GM23338 (cell line): ENCODE data around the gene GRM4. TPM values are rescaled to one million over a fixed set of nuclear protein-coding genes. Genes with fewer than 3 reads are reported as not detected.

ENCODE experiments used
- ATAC-seq: fragments of 200-7000 bp; cut with Tn5 transposase; 3 replicates; pipeline ENCODE4 v1.9.1; 2020
- DNase-seq: peaks from one replicate; pipeline ENCODE4 v3.0.0-alpha.2; 2015; ENCODE audit warnings: low spot score
- H2AFZ ChIP-seq: fragments of 200-600 bp; sonication (generic); 2 replicates; pipeline ENCODE4 v1.8.0; 2016; ENCODE audit warnings: antibody characterized with exemption, mild to moderate bottlenecking, moderate library complexity
- H3F3A ChIP-seq: fragments of 200-600 bp; sonication (generic); replicated peaks from 2 replicates; pipeline ENCODE4 v1.8.0; 2017; ENCODE audit warnings: antibody characterized with exemption, mixed run types, low read depth
- H3K27ac ChIP-seq: fragments of 200-600 bp; sonication (generic); 2 replicates; pipeline ENCODE4 v1.6.1; 2016; ENCODE audit warnings: low read depth
- H3K27me3 ChIP-seq: fragments of 200-600 bp; sonication (generic); 2 replicates; pipeline ENCODE4 v1.8.0; 2016; ENCODE audit warnings: mild to moderate bottlenecking, mixed run types, moderate library complexity; ENCODE audit not compliant: insufficient read depth
- H3K36me3 ChIP-seq: fragments of 200-600 bp; sonication (generic); 2 replicates; pipeline ENCODE4 v1.8.0; 2016; ENCODE audit warnings: mild to moderate bottlenecking; ENCODE audit not compliant: insufficient read depth
- H3K4me1 ChIP-seq: fragments of 200-600 bp; sonication (generic); 2 replicates; pipeline ENCODE4 v1.8.0; 2016; ENCODE audit warnings: mild to moderate bottlenecking, moderate library complexity; ENCODE audit not compliant: insufficient read depth
- H3K4me2 ChIP-seq: fragments of 200-600 bp; sonication (generic); 2 replicates; pipeline ENCODE4 v1.7.1; 2017; ENCODE audit warnings: mixed run types
- H3K4me3 ChIP-seq: fragments of 200-600 bp; sonication (generic); 2 replicates; pipeline ENCODE4 v1.6.1; 2016; ENCODE audit warnings: mixed run types
- H3K79me2 ChIP-seq: fragments of 200-600 bp; sonication (generic); replicated peaks from 2 replicates; pipeline ENCODE4 v1.8.0; 2017; ENCODE audit warnings: mild to moderate bottlenecking; ENCODE audit not compliant: insufficient read depth
- H3K9me2 ChIP-seq: fragments of 200-600 bp; sonication (generic); 2 replicates; pipeline ENCODE4 v1.8.0; 2017; ENCODE audit not compliant: insufficient read depth
- H4K20me1 ChIP-seq: fragments of 200-600 bp; sonication (generic); replicated peaks from 2 replicates; pipeline ENCODE4 v1.8.0; 2017; ENCODE audit warnings: mild to moderate bottlenecking; ENCODE audit not compliant: insufficient read depth
- H3K27ac Mint-ChIP-seq: 2 replicates; pipeline ENCODE4 v1.8.0; 2020; ENCODE audit warnings: inconsistent platforms, mild to moderate bottlenecking, moderate library complexity, mixed read lengths
- H3K27me3 Mint-ChIP-seq: 3 replicates; pipeline ENCODE4 v1.8.0; 2022; ENCODE audit warnings: low read depth, mild to moderate bottlenecking, moderate library complexity, mixed read lengths, inconsistent platforms; ENCODE audit not compliant: insufficient read depth, poor library complexity
- H3K36me3 Mint-ChIP-seq: 3 replicates; pipeline ENCODE4 v1.8.0; 2021; ENCODE audit warnings: low read depth, mild to moderate bottlenecking, inconsistent platforms, moderate library complexity, mixed read lengths
- H3K4me1 Mint-ChIP-seq: 3 replicates; pipeline ENCODE4 v1.8.0; 2020; ENCODE audit warnings: mild to moderate bottlenecking, inconsistent platforms, mixed read lengths
- H3K4me3 Mint-ChIP-seq: 3 replicates; pipeline ENCODE4 v1.8.0; 2021; ENCODE audit warnings: moderate library complexity, mild to moderate bottlenecking, inconsistent platforms, mixed read lengths
- H3K9me3 Mint-ChIP-seq: 3 replicates; pipeline ENCODE4 v1.8.0; 2020; ENCODE audit warnings: moderate library complexity, mild to moderate bottlenecking, inconsistent platforms, mixed read lengths
- CREB1 ChIP-seq: fragments of 250-450 bp; sonication (Bioruptor Pico); IDR thresholded peaks from 2 replicates; pipeline ENCODE4 v1.5.0; 2020; ENCODE audit warnings: low read depth, mild to moderate bottlenecking, moderate library complexity
- EZH2phosphoT487 ChIP-seq: fragments of 200-600 bp; sonication (generic); IDR thresholded peaks from one replicate; pipeline ENCODE4 v1.8.1; 2018; ENCODE audit warnings: antibody characterized with exemption; ENCODE audit not compliant: unreplicated experiment
- JUNB ChIP-seq: IDR thresholded peaks from one replicate; pipeline ENCODE4 v1.6.1; 2016; ENCODE audit warnings: antibody characterized with exemption; ENCODE audit not compliant: unreplicated experiment
- NANOG ChIP-seq: IDR thresholded peaks from 2 replicates; pipeline ENCODE4 v1.6.1; 2016; ENCODE audit warnings: antibody characterized with exemption, borderline replicate concordance
- POLR2AphosphoS5 ChIP-seq: IDR thresholded peaks from 2 replicates; pipeline ENCODE4 v1.6.1; 2016; ENCODE audit warnings: antibody characterized with exemption, low read depth
- ZNF114 ChIP-seq: fragments of 250-450 bp; sonication (Bioruptor Pico); IDR thresholded peaks from 2 replicates; pipeline ENCODE4 v1.5.0; 2020; ENCODE audit warnings: mild to moderate bottlenecking, moderate library complexity
- ZNF331 ChIP-seq: fragments of 250-450 bp; sonication (Bioruptor Pico); IDR thresholded peaks from 2 replicates; pipeline ENCODE4 v1.5.0; 2020; ENCODE audit warnings: low read depth, mild to moderate bottlenecking, moderate library complexity
- polyA plus RNA-seq: library from polyadenylated mRNA; unstranded; fragments of >200 nt; fragmentation: Nextera tagmentation; extraction: Ambion mirVana; gene quantifications from 2 replicates; pipeline ENCODE4 v1.2.1, GENCODE V29; 2016
- total RNA-seq: library from RNA; depleted of rRNA; stranded (reverse); fragments of >200 nt; shearing (Covaris generic); gene quantifications from 2 replicates; pipeline ENCODE4 v1.2.3, GENCODE V29; 2014
- TF ChIP-seq, protein P1 (sequence below), 2 experiments: fragments of 200-600 bp in 1 of 2; sonication (generic) in 1 of 2; conservative IDR thresholded peaks; 2 replicates each; pipeline versions ENCODE4 v1.5.1 to v1.6.1; 2016 to 2017; ENCODE audit warnings: antibody characterized with exemption in 2 of 2, low read depth in 2 of 2, mild to moderate bottlenecking in 2 of 2, moderate library complexity in 1 of 2
- TF ChIP-seq, protein P2 (sequence below): IDR thresholded peaks from 2 replicates; pipeline ENCODE4 v1.6.1; 2016; ENCODE audit warnings: antibody characterized with exemption
- TF ChIP-seq, protein P3 (sequence below): fragments of 250-450 bp; sonication (Bioruptor Pico); IDR thresholded peaks from 2 replicates; pipeline ENCODE4 v1.5.0; 2020; ENCODE audit warnings: mild to moderate bottlenecking, moderate library complexity

GRM4 gene
- total and polyA plus RNA-seq, 2 experiments from 2014 or later = 7.0 to 30.6 TPM

DNA sequence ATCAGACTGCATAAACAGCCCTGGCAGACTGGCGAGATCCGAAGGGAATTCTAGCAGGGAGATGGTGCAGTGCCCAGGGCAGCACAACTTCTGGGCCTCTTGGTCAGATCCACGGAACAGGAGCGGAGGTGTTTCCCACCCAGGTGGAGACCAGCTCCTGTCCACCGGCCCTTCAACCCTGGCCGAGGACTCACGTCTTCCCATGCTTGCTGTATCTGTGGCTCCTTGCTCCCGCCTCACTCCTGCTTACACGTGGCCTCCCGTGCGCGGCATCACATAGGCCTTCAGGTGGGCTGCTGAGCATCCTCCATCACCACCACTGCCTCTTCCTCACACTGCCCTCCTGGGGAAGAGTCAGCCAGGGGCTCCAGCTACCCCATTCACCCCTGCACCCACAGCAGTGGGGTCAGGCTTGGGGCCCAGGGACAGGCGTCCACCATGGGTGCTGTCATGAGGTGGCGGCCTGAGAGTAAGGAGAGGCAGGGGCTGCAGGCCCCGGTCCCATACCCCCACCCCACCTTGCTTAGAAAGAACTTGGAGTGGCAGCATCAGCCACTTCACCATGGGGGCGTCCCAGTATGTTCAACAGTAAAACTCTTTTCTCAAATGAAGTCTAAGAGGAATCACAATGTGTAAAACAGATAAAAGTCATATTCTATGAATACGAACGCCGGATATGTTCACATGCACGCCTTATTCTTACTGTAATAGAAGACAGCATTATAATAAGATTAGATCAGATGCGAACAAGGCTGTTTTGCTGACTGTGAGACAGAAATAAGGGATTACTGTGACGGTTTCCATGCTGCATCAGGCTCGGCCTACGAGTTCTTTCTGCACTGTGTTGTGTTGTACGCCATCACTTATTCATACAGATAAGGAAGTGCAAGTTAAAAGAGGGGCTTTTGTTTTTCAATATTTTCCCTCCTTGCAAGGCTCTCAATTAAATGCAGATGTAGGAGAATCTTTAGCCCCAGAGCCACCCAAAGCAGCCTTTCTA lies 165.4 kb downstream of the GRM4 start (continued):
- TF ChIP-seq, protein P1, sequence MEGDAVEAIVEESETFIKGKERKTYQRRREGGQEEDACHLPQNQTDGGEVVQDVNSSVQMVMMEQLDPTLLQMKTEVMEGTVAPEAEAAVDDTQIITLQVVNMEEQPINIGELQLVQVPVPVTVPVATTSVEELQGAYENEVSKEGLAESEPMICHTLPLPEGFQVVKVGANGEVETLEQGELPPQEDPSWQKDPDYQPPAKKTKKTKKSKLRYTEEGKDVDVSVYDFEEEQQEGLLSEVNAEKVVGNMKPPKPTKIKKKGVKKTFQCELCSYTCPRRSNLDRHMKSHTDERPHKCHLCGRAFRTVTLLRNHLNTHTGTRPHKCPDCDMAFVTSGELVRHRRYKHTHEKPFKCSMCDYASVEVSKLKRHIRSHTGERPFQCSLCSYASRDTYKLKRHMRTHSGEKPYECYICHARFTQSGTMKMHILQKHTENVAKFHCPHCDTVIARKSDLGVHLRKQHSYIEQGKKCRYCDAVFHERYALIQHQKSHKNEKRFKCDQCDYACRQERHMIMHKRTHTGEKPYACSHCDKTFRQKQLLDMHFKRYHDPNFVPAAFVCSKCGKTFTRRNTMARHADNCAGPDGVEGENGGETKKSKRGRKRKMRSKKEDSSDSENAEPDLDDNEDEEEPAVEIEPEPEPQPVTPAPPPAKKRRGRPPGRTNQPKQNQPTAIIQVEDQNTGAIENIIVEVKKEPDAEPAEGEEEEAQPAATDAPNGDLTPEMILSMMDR (conservative IDR thresholded peaks at IDR 0.05; ENCODE audit: low read depth in 2 of 2) = no peak
- TF ChIP-seq, protein P2, sequence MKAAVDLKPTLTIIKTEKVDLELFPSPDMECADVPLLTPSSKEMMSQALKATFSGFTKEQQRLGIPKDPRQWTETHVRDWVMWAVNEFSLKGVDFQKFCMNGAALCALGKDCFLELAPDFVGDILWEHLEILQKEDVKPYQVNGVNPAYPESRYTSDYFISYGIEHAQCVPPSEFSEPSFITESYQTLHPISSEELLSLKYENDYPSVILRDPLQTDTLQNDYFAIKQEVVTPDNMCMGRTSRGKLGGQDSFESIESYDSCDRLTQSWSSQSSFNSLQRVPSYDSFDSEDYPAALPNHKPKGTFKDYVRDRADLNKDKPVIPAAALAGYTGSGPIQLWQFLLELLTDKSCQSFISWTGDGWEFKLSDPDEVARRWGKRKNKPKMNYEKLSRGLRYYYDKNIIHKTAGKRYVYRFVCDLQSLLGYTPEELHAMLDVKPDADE = no peak
- TF ChIP-seq ZNF331 (no peak), POLR2AphosphoS5 (no peak), JUNB (no peak)

DNA sequence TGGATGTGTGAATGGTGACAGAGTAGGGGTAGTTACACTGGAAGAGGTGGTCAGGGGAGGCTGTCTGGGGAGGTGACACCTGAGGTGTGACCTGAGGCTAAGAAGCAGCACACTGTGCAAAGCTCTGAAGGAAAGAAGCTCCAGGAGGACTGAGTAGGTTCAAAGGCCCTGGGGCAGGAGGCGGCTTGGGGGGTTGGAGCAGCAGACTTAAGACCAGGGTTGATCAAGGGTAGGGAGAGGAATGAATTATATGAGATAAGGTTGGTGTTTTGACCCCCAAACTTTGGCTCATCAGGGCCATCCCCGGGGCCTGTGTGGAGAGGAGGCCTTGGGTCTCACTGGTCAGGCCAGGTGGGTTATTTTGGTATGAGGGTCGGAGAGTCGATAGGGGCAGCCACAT lies 166.1 kb downstream of the GRM4 start:
- no peak overlapping the region for H3K4me3 Mint-ChIP-seq
- Histone ChIP-seq H3F3A (no peaks in the 10 kb centered on the region), H3K79me2 (no peaks in the 10 kb centered on the region), H3K27ac (no peak overlapping the region), H3K4me1 (peaks cover 2% of the 10 kb centered on the region), H3K27me3 (peaks cover 26% of the 10 kb centered on the region), H3K4me2 (no peak overlapping the region), H3K36me3 (no peaks in the 10 kb centered on the region), H3K4me3 (no peak overlapping the region), H4K20me1 (no peaks in the 10 kb centered on the region), H2AFZ (no peak overlapping the region), H3K9me2 (no peaks in the 10 kb centered on the region)
- no peak for ATAC-seq
- peaks cover 24% of the 10 kb centered on the region for H3K27me3 Mint-ChIP-seq
- H3K27ac Mint-ChIP-seq = no peak overlapping the region
- DNase-seq = no peak
- H3K9me3 Mint-ChIP-seq = no peaks in the 10 kb centered on the region
- peaks cover 8% of the 10 kb centered on the region for H3K4me1 Mint-ChIP-seq
- no peaks in the 10 kb centered on the region for H3K36me3 Mint-ChIP-seq
- TF ChIP-seq CREB1 (CRISPR knock-in tag) = no peak
- no peak for TF ChIP-seq POLR2AphosphoS5
- no peak for TF ChIP-seq EZH2phosphoT487
- TF ChIP-seq NANOG = no peak
- no peak for TF ChIP-seq ZNF114
- TF ChIP-seq, protein P2 = no peak
- no peak for TF ChIP-seq JUNB
- TF ChIP-seq, protein P3, sequence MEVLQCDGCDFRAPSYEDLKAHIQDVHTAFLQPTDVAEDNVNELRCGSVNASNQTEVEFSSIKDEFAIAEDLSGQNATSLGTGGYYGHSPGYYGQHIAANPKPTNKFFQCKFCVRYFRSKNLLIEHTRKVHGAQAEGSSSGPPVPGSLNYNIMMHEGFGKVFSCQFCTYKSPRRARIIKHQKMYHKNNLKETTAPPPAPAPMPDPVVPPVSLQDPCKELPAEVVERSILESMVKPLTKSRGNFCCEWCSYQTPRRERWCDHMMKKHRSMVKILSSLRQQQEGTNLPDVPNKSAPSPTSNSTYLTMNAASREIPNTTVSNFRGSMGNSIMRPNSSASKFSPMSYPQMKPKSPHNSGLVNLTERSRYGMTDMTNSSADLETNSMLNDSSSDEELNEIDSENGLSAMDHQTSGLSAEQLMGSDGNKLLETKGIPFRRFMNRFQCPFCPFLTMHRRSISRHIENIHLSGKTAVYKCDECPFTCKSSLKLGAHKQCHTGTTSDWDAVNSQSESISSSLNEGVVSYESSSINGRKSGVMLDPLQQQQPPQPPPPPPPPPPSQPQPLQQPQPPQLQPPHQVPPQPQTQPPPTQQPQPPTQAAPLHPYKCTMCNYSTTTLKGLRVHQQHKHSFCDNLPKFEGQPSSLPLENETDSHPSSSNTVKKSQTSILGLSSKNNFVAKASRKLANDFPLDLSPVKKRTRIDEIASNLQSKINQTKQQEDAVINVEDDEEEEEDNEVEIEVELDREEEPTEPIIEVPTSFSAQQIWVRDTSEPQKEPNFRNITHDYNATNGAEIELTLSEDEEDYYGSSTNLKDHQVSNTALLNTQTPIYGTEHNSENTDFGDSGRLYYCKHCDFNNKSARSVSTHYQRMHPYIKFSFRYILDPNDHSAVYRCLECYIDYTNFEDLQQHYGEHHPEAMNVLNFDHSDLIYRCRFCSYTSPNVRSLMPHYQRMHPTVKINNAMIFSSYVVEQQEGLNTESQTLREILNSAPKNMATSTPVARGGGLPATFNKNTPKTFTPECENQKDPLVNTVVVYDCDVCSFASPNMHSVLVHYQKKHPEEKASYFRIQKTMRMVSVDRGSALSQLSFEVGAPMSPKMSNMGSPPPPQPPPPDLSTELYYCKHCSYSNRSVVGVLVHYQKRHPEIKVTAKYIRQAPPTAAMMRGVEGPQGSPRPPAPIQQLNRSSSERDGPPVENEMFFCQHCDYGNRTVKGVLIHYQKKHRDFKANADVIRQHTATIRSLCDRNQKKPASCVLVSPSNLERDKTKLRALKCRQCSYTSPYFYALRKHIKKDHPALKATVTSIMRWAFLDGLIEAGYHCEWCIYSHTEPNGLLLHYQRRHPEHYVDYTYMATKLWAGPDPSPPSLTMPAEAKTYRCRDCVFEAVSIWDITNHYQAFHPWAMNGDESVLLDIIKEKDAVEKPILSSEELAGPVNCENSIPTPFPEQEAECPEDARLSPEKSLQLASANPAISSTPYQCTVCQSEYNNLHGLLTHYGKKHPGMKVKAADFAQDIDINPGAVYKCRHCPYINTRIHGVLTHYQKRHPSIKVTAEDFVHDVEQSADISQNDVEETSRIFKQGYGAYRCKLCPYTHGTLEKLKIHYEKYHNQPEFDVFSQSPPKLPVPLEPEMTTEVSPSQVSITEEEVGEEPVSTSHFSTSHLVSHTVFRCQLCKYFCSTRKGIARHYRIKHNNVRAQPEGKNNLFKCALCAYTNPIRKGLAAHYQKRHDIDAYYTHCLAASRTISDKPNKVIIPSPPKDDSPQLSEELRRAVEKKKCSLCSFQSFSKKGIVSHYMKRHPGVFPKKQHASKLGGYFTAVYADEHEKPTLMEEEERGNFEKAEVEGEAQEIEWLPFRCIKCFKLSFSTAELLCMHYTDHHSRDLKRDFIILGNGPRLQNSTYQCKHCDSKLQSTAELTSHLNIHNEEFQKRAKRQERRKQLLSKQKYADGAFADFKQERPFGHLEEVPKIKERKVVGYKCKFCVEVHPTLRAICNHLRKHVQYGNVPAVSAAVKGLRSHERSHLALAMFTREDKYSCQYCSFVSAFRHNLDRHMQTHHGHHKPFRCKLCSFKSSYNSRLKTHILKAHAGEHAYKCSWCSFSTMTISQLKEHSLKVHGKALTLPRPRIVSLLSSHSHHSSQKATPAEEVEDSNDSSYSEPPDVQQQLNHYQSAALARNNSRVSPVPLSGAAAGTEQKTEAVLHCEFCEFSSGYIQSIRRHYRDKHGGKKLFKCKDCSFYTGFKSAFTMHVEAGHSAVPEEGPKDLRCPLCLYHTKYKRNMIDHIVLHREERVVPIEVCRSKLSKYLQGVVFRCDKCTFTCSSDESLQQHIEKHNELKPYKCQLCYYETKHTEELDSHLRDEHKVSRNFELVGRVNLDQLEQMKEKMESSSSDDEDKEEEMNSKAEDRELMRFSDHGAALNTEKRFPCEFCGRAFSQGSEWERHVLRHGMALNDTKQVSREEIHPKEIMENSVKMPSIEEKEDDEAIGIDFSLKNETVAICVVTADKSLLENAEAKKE (CRISPR knock-in tag) = no peak
